ENCODE measurements around the gene UNC5B.

The UNC5B gene

GRCh38 chr10:71223347-71224058, 11.1 kb downstream of the UNC5B start:
- DNase-seq = peak; percentile 3

DNA sequence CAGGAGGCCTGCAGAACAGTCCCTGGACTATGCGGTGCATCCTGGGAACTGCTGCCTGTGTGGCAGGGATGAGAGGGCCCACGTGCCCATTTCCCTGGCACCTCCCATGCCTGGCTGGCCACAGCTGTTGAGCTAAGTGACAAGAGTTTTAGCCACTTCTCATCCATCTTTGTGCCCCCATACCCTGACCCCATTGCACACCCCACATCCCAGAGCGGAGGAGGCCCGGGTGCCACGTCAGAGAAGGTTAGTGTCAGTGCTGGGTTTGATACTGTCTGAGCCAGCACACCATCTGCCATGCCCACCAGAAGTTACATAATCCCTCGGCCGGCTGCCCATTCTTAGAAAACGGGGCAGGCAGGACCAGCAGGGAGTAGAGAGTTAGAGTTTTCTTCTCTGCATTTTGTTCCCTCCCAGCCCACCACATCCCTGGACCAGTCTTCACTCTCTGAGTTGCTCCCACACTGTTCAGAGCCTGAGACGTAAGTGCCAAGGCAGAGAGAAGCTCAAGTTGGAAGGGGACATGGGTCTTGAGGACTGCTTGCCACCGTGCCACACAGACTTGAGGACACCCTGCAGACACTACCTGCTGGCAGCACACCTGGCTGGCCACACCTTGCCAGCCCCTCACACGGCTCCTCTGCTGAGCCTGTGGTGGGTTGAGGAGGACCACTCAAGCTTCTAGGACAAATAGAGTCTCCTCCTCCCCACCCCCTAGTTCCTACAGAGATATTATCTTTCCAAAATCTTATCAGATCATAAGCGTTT, 13.1 kb downstream of the UNC5B start:
- DNase-seq = peak; percentile 15

DNA sequence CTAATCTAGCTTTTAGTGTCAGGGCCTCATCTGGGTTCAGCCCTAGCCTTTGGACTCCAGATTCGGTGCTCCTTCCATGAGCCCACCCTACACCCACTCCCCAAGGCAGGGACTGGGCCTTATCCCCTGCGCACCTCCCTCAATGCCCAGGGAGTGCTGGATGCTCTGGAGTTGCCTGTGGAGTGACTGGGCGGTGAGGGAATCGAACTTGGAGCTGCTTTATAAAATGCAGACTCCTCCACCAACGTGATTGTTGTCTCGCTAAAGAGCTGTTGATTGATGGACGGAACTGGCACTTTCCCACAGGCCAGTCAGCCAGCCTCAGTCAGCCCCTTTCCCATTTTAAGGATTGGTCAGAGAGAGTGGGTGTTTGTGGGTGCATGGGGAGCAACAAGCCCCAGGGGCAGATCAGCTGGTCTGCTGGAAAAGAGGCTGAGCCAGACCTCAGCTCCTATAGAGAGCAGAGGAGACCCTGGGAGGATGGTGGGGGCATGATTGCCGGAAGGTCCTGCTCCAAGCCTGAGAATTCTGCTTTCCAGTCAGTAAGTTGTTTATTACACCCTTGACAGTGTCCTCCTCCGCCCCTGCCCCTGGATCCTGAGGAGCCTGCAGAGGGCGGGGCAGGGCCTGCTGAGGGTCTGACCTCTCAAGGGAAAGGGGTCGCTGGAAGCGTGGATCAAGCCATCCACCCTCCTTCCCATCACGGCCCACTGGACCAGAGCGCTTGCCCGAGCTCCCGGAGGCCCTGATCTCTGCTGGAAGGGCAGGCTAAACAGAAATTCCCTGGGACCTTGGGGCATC, 16.7 kb downstream of the UNC5B start:
- no peak for DNase-seq

DNA sequence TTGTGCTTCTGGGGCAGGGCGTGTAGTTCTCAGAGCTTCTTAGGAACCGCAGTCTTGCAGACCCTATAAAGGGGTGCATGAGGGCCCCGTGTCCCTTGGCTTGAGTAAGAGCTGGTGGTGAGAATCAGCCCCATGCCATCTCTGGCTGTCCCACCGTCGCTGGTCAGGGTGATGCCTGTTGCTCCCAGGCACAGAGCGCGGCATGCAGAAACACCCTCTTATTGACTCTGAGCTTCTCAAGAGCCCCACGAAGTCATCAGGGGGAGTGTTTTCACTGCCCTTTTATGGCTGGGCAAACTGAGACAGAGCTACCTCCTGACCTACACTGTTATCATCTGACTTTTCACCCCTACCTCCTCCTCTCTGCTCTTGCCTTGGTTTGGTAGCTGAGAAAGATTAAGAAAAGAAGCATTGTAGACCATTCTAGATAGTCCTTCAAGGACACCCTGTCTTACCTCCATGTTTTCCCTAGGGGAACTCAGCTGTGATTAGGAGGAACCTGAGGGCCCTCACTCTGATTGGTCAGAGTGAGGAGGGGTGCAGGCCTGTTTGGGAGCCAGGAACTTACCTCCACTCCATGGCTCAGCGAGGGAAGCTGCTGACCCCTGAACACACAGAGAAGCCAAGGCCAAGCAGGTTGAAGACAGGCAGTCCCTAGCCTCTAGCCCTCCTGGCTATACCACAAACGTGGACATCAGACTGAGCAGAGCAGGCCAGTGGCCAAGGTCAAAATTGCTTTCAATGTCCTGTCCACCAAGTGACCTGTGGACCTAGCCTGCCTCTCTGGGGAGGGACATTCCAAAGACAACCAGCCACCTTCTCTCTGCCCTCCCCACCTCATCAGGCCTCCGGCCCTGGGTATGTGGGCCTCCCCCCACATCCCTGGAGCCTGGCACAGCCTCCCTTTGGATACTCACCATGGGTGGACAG, 17.6 kb downstream of the UNC5B start:
- no peak for DNase-seq

- DNase-seq = no peak
These were observed 18.3 kb downstream of the UNC5B start for GRCh38 chr10:71230656-71231025.

DNA sequence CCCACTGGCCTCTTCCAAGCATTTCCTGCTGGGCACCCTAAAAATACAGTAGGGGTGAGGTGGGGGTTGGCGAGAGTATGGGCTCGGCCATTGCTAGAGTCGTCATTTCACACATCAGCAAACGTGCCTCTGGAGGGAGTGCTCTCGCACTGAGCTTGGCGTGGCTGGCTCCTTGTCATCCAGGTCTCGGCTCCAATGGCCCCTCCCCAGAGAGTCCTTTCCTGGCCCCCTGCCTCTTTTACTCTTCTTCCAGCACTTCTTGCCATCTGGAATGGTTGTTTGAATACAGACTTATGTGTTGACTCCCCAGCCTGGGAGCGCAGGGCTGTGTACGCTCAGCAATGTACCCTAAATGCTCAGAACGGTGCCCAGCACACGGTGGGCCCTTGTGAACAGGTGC, 18.8 kb downstream of the UNC5B start:
- DNase-seq = no peak

GRCh38 chr10:71232089-71232998, 20.0 kb downstream of the UNC5B start:
- DNase-seq = no peak

- DNase-seq = no peak
These were observed 21.1 kb downstream of the UNC5B start for GRCh38 chr10:71233482-71233892.

DNA sequence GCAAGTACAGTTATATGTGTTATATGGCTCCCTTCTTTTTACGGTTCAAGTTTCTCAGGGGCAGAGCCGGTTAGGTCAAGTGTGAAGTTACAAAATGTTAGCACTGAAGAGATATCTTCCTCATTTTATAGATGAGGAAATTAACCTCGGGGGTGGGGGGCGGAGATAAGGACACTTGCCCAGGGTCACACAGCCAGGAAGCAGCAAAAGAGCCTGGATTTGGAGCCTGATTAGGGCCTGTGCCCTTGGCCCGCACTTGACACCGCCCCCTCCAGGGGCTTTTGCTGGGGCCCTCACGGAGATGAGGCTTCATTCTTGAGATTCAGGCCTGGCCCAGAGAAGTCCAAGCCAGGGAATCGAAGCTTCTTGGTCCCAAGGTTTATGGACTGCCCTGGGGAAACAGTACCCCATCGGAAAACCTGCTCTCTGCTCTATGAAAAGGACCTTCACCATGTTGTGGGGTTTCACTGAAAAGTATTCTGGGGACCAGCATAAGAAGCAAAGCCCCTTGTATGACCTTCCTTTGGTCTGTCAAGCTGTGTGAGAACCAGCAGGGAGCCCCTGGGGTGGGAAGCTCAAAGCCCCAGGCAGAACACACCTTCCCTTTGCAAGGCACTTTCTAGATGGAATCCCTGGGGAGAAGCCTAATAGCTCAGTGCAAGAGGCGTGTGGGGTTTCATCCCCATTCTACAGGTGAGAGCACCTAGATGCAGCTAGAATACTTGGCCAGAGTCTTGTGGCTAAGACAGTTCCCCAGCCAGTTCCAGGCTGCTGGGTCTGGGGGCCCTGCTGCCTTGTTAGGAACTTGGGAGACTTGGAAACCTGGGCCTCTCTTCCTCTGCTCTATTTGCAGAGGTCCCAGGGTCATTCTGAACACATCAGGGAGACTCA, 21.9 kb downstream of the UNC5B start:
- no peak for DNase-seq

- DNase-seq = no peak
These were observed 22.8 kb downstream of the UNC5B start for GRCh38 chr10:71234970-71235685.

GRCh38 chr10:71235808-71236207, 23.4 kb downstream of the UNC5B start:
- no peak for DNase-seq

- DNase-seq = no peak
These were observed 23.9 kb downstream of the UNC5B start for GRCh38 chr10:71236286-71236685.

GRCh38 chr10:71236822-71237682, 24.7 kb downstream of the UNC5B start:
- no peak for DNase-seq

DNA sequence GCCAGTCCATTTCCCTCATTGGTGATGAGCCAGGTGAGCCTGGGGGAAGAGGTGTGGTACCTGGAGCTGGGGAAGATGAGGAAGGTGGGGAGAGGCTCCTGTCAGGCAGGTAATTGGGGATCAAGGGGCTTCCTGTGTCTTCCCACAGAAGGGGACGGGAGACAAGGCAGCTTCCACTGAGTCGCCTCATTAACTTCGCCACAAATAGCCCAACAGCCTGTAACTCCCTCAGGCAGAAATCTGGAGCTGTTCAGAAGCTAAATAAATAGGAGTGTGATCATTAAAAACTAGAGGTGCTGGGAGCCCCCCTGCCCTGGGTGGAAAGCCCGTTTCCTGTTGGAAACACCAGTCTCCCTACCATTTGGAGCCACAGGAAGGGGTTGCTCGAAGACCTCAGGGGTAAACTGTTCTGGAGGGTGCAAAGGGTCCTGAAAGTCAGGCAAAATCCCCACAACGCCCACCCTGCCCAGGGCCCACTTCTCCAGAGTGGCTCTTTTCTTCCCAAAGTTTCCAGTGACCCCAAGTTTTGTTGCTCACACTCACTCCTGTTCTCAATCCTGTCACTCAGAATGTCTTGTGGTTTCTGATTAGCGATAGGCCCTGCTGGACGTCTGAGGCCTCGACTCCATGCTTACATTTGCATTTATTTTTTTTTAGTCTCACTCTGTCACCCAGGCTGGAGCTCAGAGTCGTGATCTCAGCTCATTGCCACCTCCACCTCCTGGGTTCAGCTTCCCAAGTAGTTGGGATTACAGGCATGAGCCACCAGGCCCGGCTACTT, 25.7 kb downstream of the UNC5B start:
- no peak for DNase-seq

DNA sequence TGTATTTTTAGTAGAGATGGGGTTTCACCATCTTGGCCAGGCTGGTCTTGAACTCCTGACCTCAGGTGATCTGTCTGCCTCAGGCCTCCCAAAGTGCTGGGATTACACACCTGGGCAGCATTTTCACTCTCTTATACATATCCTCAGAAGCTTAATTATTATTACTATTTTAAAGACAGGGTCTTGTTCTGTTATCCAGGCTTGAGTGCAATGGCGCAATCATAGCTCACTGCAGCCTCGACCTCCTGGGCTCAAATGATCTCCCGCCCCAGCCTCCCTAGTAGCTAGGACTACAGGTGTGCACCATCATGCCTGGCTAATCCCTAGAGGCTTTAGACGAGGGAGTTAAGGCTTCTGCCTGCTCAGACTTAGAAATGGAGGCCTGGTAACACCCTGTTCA, 26.3 kb downstream of the UNC5B start:
- no peak for DNase-seq

- DNase-seq = no peak
These were observed 27.0 kb downstream of the UNC5B start for GRCh38 chr10:71239131-71239915.

All from 8988T (cell line).